8988T (cell line): Measurements from ENCODE around the gene MXI1.

Source experiments
- DNase-seq: peaks from one replicate; pipeline ENCODE4 v3.0.0; 2011

The MXI1 gene

GRCh38 chr10:110278562-110279406 lies 71.4 kb downstream of the MXI1 start:
- DNase-seq = no peak

GRCh38 chr10:110279407-110279986 lies 72.1 kb downstream of the MXI1 start:
- no peak for DNase-seq

DNA sequence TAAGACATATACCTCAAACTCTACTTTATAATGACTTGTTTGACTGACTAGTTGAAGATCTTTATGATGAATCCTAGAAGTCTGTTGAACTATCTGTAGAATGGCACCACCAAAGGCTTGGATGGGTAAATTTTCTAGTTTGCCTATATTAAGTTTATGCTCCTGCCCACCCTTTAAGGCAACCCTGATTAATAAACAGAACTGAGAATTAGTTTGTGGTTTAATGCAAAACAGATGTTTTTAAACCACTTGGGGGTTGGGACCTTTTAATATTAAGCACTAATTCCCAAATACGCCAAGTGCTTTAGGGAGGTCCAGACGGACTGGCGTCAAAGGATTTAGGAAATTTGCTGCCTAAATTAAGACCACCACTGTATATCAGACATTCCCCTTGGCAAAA lies 76.9 kb downstream of the MXI1 start:
- no peak for DNase-seq

- no peak for DNase-seq
Observed at GRCh38 chr10:110285501-110285900, 78.1 kb downstream of the MXI1 start.

DNA sequence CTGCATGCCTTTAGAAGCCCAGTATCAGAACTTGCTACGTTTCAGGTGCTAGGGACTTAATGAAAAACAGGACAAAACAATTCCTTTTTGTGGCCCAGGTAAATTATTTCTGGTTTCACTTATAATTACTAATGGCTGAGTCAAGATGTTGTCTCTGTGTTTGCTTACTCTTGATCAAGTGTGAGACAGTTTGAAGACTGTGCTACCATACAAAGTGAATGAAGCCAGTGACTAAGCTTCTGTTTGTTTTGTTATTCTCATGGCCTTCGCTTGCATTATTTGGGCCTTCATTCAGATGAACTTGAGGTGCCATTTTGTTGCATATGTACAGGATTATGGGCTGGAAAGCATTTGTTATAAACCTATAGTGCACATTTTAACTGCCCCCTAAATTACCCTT lies 79.4 kb downstream of the MXI1 start:
- no peak for DNase-seq

- DNase-seq = no peak
Observed at GRCh38 chr10:110296966-110297365, 89.6 kb downstream of the MXI1 start.

- DNase-seq = no peak
Observed at GRCh38 chr10:110300486-110300986, 93.1 kb downstream of the MXI1 start.

- no peak for DNase-seq
Observed at GRCh38 chr10:110303681-110304080, 96.3 kb downstream of the MXI1 start.

DNA sequence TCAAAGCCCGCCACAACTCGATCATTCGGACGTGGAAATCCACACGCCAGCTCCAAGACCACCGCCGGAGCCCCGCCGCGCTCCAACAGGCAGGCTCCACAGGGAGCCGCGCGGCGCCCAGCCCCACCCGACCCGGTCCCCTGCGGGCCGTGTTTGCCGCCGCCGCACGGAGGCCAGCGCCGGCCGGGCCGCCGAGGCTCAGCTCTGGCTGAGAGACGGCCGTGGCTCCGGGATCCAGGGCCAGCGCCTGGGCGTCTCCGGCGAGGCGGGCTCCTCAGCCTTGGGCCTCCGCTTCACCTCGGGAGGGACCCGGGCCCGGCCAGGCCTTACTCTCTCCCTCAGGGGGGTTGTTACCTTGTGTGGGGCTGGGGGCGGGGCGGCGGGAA lies 97.0 kb downstream of the MXI1 start:
- DNase-seq = no peak

DNA sequence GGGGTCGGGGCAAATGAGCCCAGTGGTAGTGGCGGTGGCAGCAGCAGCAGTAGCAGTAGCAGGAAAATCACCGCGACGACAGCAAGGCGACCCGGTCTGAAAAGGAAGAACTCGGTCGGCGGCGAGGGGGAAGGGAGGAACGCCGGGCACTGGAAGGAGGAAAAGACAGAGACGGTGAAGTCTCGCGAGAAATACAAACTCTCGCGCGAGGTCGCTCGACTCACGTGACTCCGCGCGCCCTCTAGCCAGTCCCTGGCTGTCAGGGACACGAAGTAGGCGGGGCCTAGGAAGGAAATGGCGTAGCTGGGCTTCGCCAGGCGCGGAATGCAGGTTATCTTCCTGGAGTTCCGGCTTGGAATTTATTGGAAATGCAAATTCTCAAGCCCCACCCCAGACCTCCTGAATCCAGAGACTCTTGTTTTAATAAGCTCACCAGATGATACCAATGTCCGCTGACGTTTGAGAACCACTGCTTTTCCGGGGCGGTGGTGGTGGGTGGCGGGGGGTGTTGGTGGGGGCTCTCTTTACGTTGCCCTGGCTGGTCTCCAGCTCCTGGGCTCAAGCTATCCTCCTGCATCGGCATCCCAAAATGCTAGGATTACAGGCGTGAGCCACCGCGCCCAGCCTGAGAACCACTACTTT lies 97.5 kb downstream of the MXI1 start, which contains the start of gene SMNDC1:
Gene SMNDC1 (minus strand): TSS at position 141 of the 642 bp plus-strand sequence. CDS start 1,333 bp downstream, outside the sequence.
- peak; percentile 89 for DNase-seq

GRCh38 chr10:110305767-110306451 lies 98.5 kb downstream of the MXI1 start:
- DNase-seq = no peak

DNA sequence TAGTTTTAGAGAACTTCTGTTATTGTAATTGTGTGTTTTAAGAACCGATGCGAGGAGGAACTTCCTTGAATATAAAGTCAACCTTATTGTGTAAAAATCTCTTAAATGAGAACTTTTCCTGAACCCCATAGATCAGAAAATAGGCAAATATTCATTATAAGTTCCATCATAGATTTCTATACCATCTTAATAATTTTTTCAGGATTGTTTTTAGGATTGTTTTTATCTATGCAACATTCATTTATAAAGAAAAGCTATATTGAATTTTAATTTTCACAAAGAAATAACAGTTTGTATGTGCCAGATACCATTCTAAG lies 99.0 kb downstream of the MXI1 start:
- no peak for DNase-seq

GRCh38 chr10:110307805-110308204 lies 100.4 kb downstream of the MXI1 start:
- DNase-seq = no peak

- DNase-seq = no peak
Observed at GRCh38 chr10:110310741-110311140, 103.3 kb downstream of the MXI1 start.

GRCh38 chr10:110311357-110311949 lies 104.0 kb downstream of the MXI1 start:
- no peak for DNase-seq

GRCh38 chr10:110312206-110312605 lies 104.8 kb downstream of the MXI1 start:
- no peak for DNase-seq

DNA sequence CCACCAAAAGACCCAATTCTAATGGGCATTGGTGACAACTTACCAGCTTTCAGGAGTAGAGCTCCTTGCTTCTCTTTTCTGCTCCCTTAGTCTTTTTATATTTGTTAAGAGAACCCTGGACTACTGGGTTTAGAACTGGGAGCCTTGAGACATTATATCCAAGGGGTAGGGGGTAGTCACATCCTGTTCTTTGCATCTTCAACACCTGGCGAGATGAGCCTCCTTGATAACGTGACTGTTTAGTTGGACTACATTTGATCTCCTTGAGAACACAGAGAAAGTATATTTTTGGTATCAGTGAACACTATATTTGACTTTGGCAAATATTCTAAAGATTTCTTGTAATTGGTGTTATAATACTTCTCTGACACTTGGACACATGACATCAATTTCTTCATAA lies 106.3 kb downstream of the MXI1 start:
- no peak for DNase-seq

GRCh38 chr10:110317866-110318850 lies 110.8 kb downstream of the MXI1 start:
- no peak for DNase-seq

GRCh38 chr10:110321869-110322620 lies 114.6 kb downstream of the MXI1 start:
- no peak for DNase-seq

- no peak for DNase-seq
Observed at GRCh38 chr10:110323503-110323902, 116.1 kb downstream of the MXI1 start.
